Fibroblast of skin of abdomen (primary cell): ENCODE data around the gene DLK1.

Experiments used
- DNase-seq: peaks from one replicate; pipeline ENCODE4 v3.0.0-alpha.2; 2013

DLK1 gene

GRCh38 chr14:100764471-100765115 is 37.9 kb downstream of the DLK1 start:
- DNase-seq = no peak

GRCh38 chr14:100765296-100765695 is 38.6 kb downstream of the DLK1 start:
- DNase-seq = no peak

- no peak for DNase-seq
These were observed 39.3 kb downstream of the DLK1 start for GRCh38 chr14:100765991-100766390.

- no peak for DNase-seq
These were observed 40.5 kb downstream of the DLK1 start for GRCh38 chr14:100767003-100767787.

- DNase-seq = no peak
These were observed 41.3 kb downstream of the DLK1 start for GRCh38 chr14:100767788-100768536.

- DNase-seq = no peak
These were observed 42.6 kb downstream of the DLK1 start for GRCh38 chr14:100769035-100769939.

GRCh38 chr14:100770046-100770445 is 43.4 kb downstream of the DLK1 start:
- DNase-seq = no peak

GRCh38 chr14:100770605-100771120 is 44.0 kb downstream of the DLK1 start:
- no peak for DNase-seq

- no peak for DNase-seq
These were observed 44.6 kb downstream of the DLK1 start for GRCh38 chr14:100771121-100771800.

- no peak for DNase-seq
These were observed 46.0 kb downstream of the DLK1 start for GRCh38 chr14:100772607-100773165.

GRCh38 chr14:100773331-100774163 is 46.9 kb downstream of the DLK1 start:
- DNase-seq = no peak

GRCh38 chr14:100774164-100774537 is 47.5 kb downstream of the DLK1 start:
- DNase-seq = no peak

- no peak for DNase-seq
These were observed 48.7 kb downstream of the DLK1 start for GRCh38 chr14:100775351-100775830.

GRCh38 chr14:100775831-100776591 is 49.3 kb downstream of the DLK1 start:
- no peak for DNase-seq

GRCh38 chr14:100776681-100777365 is 50.1 kb downstream of the DLK1 start:
- DNase-seq = no peak

- DNase-seq = no peak
These were observed 50.7 kb downstream of the DLK1 start for GRCh38 chr14:100777366-100777817.

- DNase-seq = no peak
These were observed 51.3 kb downstream of the DLK1 start for GRCh38 chr14:100777818-100778525.

GRCh38 chr14:100778526-100778882 is 51.8 kb downstream of the DLK1 start:
- no peak for DNase-seq
